Measurements from ENCODE around the gene LZTS3.

Gene LZTS3

DNA sequence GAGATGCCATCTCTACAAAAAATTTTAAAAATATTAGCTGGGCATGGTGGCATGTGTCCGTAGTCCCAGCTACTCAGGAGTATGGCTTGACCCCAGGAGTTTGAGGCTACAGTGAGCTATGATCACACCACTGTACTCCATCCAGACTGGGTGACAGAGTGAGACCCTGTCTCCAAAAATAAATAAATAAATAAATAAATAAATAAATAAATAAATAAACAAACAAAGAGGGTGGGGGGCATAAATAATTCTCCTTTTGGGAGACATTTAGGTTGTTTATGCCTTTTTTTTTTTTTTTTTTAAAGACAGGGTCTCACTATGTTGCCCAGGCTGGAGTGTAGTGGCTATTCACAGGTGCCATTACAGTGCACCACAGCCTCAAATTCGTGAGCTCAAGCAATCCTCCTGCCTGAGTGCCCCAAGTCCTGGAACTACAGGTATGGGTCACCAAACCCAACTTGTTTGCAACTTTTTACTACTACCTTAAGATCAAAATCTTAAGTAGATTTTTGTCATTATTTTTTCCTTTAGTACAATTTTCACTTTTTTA, 43.2 kb downstream of the LZTS3 start:
- Histone ChIP-seq H3K27me3 (ENCODE audit: control insufficient read depth, low read length) (no peaks in the 10 kb centered on the region), H3K4me1 (ENCODE audit: control insufficient read depth, low read length) (no peaks in the 10 kb centered on the region), H3K4me3 (ENCODE audit: low read length) (no peak overlapping the region), H4K20me1 (ENCODE audit: control insufficient read depth, insufficient read depth, low read depth, low read length) (no peaks in the 10 kb centered on the region), H3K9me2 (replicated peaks; ENCODE audit: control insufficient read depth, low read length) (no peaks in the 10 kb centered on the region), H3K79me2 (ENCODE audit: control insufficient read depth, low read length) (0 out of 2 replicates have a peak, but pooled peaks cover 2% of the 10 kb centered on the region), H3K9me3 (ENCODE audit: control insufficient read depth, insufficient read depth, low read length) (no peaks in the 10 kb centered on the region), H3K36me3 (ENCODE audit: control insufficient read depth, low read length) (no peaks in the 10 kb centered on the region), H3K27ac (ENCODE audit: low read depth, low read length) (no peak overlapping the region), H3F3A (ENCODE audit: control insufficient read depth, insufficient read depth) (no peaks in the 10 kb centered on the region), H3K4me2 (ENCODE audit: low read length) (no peak overlapping the region)
- TF ChIP-seq, protein P1, sequence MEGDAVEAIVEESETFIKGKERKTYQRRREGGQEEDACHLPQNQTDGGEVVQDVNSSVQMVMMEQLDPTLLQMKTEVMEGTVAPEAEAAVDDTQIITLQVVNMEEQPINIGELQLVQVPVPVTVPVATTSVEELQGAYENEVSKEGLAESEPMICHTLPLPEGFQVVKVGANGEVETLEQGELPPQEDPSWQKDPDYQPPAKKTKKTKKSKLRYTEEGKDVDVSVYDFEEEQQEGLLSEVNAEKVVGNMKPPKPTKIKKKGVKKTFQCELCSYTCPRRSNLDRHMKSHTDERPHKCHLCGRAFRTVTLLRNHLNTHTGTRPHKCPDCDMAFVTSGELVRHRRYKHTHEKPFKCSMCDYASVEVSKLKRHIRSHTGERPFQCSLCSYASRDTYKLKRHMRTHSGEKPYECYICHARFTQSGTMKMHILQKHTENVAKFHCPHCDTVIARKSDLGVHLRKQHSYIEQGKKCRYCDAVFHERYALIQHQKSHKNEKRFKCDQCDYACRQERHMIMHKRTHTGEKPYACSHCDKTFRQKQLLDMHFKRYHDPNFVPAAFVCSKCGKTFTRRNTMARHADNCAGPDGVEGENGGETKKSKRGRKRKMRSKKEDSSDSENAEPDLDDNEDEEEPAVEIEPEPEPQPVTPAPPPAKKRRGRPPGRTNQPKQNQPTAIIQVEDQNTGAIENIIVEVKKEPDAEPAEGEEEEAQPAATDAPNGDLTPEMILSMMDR (IDR thresholded peaks at IDR 0.05; ENCODE audit: low read depth, low read length, poor library complexity, severe bottlenecking): no peak
- no peak for TF ChIP-seq EZH2phosphoT487 (IDR thresholded peaks at IDR 0.05; ENCODE audit: borderline replicate concordance, low read length)

DNA sequence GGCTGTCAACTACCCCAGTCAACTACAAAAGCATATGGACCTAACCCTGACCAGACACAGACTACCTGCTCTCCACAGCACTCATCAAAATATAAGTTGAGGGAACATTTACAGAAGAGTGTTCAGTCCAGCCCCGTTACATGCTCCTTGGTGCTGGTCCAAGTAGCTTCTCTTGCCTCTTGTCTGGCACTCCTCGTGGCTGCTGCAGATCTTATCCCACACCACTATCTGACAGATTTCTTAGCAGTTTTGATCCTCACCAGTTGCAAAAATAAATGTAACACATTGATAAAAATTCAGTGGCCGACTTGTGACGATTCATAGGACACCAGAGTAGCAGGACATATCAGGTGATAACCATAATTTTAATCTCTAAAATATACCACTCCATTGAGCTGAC, 44.3 kb downstream of the LZTS3 start:
- 0 out of 2 replicates have a peak, but pooled peaks cover 2% of the 10 kb centered on the region for H3K79me2 ChIP-seq (ENCODE audit: control insufficient read depth, low read length)
- H3K4me3 ChIP-seq (ENCODE audit: low read length): no peak overlapping the region
- no peaks in the 10 kb centered on the region for H3K9me3 ChIP-seq (ENCODE audit: control insufficient read depth, insufficient read depth, low read length)
- no peaks in the 10 kb centered on the region for H3K4me1 ChIP-seq (ENCODE audit: control insufficient read depth, low read length)
- H3K27me3 ChIP-seq (ENCODE audit: control insufficient read depth, low read length): no peaks in the 10 kb centered on the region
- H3K9me2 ChIP-seq (replicated peaks; ENCODE audit: control insufficient read depth, low read length): no peaks in the 10 kb centered on the region
- H3K4me2 ChIP-seq (ENCODE audit: low read length): no peak overlapping the region
- no peaks in the 10 kb centered on the region for H4K20me1 ChIP-seq (ENCODE audit: control insufficient read depth, insufficient read depth, low read depth, low read length)
- no peaks in the 10 kb centered on the region for H3K36me3 ChIP-seq (ENCODE audit: control insufficient read depth, low read length)
- TF ChIP-seq EZH2phosphoT487 (IDR thresholded peaks at IDR 0.05; ENCODE audit: borderline replicate concordance, low read length): no peak
- TF ChIP-seq, protein P1 (IDR thresholded peaks at IDR 0.05; ENCODE audit: low read depth, low read length, poor library complexity, severe bottlenecking): no peak
- H3K27ac ChIP-seq (ENCODE audit: low read depth, low read length): no peak overlapping the region
- H3F3A ChIP-seq (ENCODE audit: control insufficient read depth, insufficient read depth): no peaks in the 10 kb centered on the region

DNA sequence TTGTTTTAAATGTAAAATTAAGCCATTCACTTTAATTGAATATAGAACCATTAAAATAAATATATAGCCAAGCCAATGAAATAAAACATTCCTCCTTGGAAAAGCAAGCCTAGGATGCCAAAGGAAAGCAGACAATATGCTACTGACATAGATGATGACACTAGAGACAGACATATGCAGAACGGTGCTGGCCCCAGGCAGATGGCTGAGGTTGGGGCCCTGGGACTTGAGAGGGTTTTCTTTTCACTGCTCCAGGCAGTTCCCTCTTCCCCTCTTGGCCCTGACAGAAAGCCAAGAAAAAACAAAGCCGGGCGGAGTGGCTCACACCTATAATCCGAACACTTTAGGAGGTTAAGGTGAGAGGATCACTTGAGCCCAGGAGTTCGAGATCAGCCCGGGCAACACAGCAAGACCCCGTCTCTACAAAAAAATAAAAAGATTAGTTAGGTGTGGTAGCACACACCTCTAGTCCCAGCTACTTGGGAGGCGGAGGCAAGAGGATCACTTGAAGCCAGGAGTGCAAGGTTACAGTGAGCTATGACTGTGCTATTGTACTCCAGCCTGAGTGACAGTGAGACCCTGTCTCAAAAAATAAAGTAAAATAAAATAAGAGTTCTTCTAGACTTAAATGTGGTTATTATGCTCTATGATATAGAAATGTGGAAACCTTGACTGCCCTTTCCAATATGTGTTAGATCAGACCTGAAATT, 44.9 kb downstream of the LZTS3 start:
- Histone ChIP-seq H3K36me3 (ENCODE audit: control insufficient read depth, low read length) (no peaks in the 10 kb centered on the region), H3K27ac (ENCODE audit: low read depth, low read length) (no peak overlapping the region), H3K9me3 (ENCODE audit: control insufficient read depth, insufficient read depth, low read length) (no peaks in the 10 kb centered on the region), H3K4me1 (ENCODE audit: control insufficient read depth, low read length) (no peaks in the 10 kb centered on the region), H3K4me2 (ENCODE audit: low read length) (no peak overlapping the region), H3K9me2 (replicated peaks; ENCODE audit: control insufficient read depth, low read length) (no peaks in the 10 kb centered on the region), H3K27me3 (ENCODE audit: control insufficient read depth, low read length) (no peaks in the 10 kb centered on the region), H4K20me1 (ENCODE audit: control insufficient read depth, insufficient read depth, low read depth, low read length) (no peaks in the 10 kb centered on the region), H3K79me2 (ENCODE audit: control insufficient read depth, low read length) (0 out of 2 replicates have a peak, but pooled peaks cover 2% of the 10 kb centered on the region), H3K4me3 (ENCODE audit: low read length) (no peak overlapping the region), H3F3A (ENCODE audit: control insufficient read depth, insufficient read depth) (no peaks in the 10 kb centered on the region)
- TF ChIP-seq EZH2phosphoT487 (IDR thresholded peaks at IDR 0.05; ENCODE audit: borderline replicate concordance, low read length): no peak
- TF ChIP-seq, protein P1 (IDR thresholded peaks at IDR 0.05; ENCODE audit: low read depth, low read length, poor library complexity, severe bottlenecking): no peak

Measured in DOHH2 (cell line).